ENCODE measurements around the gene RNF2. TPM values are rescaled to one million over a fixed set of nuclear protein-coding genes. Genes with fewer than 3 reads are reported as not detected.

The RNF2 gene
- total RNA-seq, 1 donor from 2014 or later: 24.4 TPM

GRCh38 chr1:185129708-185130107, 84.3 kb downstream of the RNF2 start:
- H3K4me1 Mint-ChIP-seq (ENCODE audit: low read depth): no peaks in the 10 kb centered on the region
- H3K4me3 Mint-ChIP-seq: no peak overlapping the region
- peaks cover 28% of the 10 kb centered on the region for H3K36me3 Mint-ChIP-seq (ENCODE audit: low read depth)
- DNase-seq (ENCODE audit: low spot score): no peak
- no peak overlapping the region for H3K27ac Mint-ChIP-seq
- intact Hi-C loops (cut with micrococcal nuclease): no loop called here
- H3K9me3 Mint-ChIP-seq: peaks cover 9% of the 10 kb centered on the region
- H3K27me3 Mint-ChIP-seq (ENCODE audit: insufficient read depth): no peaks in the 10 kb centered on the region

DNA sequence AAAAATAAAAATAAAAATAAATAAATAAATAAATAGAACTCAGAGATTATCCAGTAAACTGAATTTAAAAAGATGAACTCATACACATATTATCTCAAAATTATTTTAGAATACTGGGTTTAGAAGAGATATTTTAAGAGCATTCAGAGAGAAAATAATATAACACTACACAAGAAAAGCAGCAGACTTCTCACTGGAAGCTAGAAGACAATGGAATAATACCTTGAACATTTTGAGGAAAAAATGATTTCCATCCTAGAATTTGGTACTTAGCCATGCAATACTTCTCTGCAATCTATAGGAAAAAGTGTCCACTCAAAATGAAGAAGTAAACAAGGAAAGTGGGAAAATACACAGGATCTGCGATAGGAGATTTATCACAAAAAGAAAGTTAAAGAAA, 87.2 kb downstream of the RNF2 start:
- Mint-ChIP-seq H3K27ac (no peak overlapping the region), H3K36me3 (ENCODE audit: low read depth) (peaks cover 21% of the 10 kb centered on the region), H3K4me3 (no peak overlapping the region), H3K9me3 (peaks cover 9% of the 10 kb centered on the region), H3K27me3 (ENCODE audit: insufficient read depth) (no peaks in the 10 kb centered on the region), H3K4me1 (ENCODE audit: low read depth) (no peaks in the 10 kb centered on the region)
- DNase-seq (ENCODE audit: low spot score): no peak
- intact Hi-C loops (cut with micrococcal nuclease): no loop called here

- intact Hi-C loops (cut with micrococcal nuclease): no loop called here
- Mint-ChIP-seq H3K4me1 (ENCODE audit: low read depth) (no peaks in the 10 kb centered on the region), H3K4me3 (no peak overlapping the region), H3K9me3 (peaks cover 4% of the 10 kb centered on the region), H3K27ac (no peak overlapping the region), H3K36me3 (ENCODE audit: low read depth) (peaks cover 21% of the 10 kb centered on the region), H3K27me3 (ENCODE audit: insufficient read depth) (no peaks in the 10 kb centered on the region)
- no peak for DNase-seq (ENCODE audit: low spot score)
Measured at GRCh38 chr1:185137896-185138545, 92.7 kb downstream of the RNF2 start.

DNA sequence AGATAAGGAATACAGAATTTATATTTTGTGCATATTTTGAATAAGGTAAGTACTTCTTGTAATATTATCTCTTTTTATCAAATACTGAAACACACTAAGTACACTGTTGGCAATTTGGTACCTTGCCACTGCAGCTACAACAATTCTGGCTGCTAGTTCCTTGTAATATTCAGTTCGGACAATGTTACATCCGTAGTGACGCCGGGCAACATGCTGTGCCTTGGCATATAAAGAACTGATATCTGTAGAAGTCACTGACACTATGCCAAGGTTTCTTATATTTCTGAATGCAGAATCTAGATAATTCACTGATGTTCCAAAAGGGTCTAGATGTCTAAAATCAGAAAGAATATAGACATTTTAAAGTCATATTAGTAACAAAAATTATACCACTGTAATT, 93.9 kb downstream of the RNF2 start:
- no peak overlapping the region for H3K27ac Mint-ChIP-seq
- no peaks in the 10 kb centered on the region for H3K27me3 Mint-ChIP-seq (ENCODE audit: insufficient read depth)
- intact Hi-C loops (cut with micrococcal nuclease): no loop called here
- no peaks in the 10 kb centered on the region for H3K4me1 Mint-ChIP-seq (ENCODE audit: low read depth)
- peaks cover 17% of the 10 kb centered on the region for H3K36me3 Mint-ChIP-seq (ENCODE audit: low read depth)
- H3K9me3 Mint-ChIP-seq: no peaks in the 10 kb centered on the region
- no peak for DNase-seq (ENCODE audit: low spot score)
- no peak overlapping the region for H3K4me3 Mint-ChIP-seq

- no peaks in the 10 kb centered on the region for H3K4me1 Mint-ChIP-seq (ENCODE audit: low read depth)
- no peak overlapping the region for H3K27ac Mint-ChIP-seq
- H3K9me3 Mint-ChIP-seq: no peaks in the 10 kb centered on the region
- no peaks in the 10 kb centered on the region for H3K27me3 Mint-ChIP-seq (ENCODE audit: insufficient read depth)
- no peak for DNase-seq (ENCODE audit: low spot score)
- no peak overlapping the region for H3K4me3 Mint-ChIP-seq
- intact Hi-C loops (cut with micrococcal nuclease): no loop called here
- H3K36me3 Mint-ChIP-seq (ENCODE audit: low read depth): peaks cover 27% of the 10 kb centered on the region
Measured at GRCh38 chr1:185144233-185144632, 98.9 kb downstream of the RNF2 start.

- no peak overlapping the region for H3K27ac Mint-ChIP-seq
Measured at GRCh38 chr1:185151215-185151614, 105.9 kb downstream of the RNF2 start.

More at GRCh38 chr1:185151215-185151614, 105.9 kb downstream of the RNF2 start:
- Mint-ChIP-seq H3K27me3 (ENCODE audit: insufficient read depth) (no peaks in the 10 kb centered on the region), H3K4me3 (no peak overlapping the region), H3K4me1 (ENCODE audit: low read depth) (peaks cover 25% of the 10 kb centered on the region), H3K36me3 (ENCODE audit: low read depth) (peaks cover 31% of the 10 kb centered on the region), H3K9me3 (no peaks in the 10 kb centered on the region)
- no peak for DNase-seq (ENCODE audit: low spot score)
- intact Hi-C loops (cut with micrococcal nuclease): loop anchor here (10.0 kb wide), 3 partner anchors 986 to 1196 kb away; no protein-coding TSS in a partner anchor

Other genes with a start within 250 kb of the RNF2 start
- 17.3 and 19.0 TPM in 2 replicates for gene NIBAN1, start 71.0 kb upstream of the RNF2 start, total RNA-seq
- gene TRMT1L, start 111.4 kb downstream of the RNF2 start, total RNA-seq: 16.7 and 21.9 TPM in 2 replicates
- gene SWT1, start 111.6 kb downstream of the RNF2 start, total RNA-seq: 1.3 and 2.3 TPM in 2 replicates

All from activated T-helper 1 cell treated with anti-CD3 and anti-CD28 coated beads, Interleukin-12 subunit alpha, Interleukin-12 subunit beta, Interleukin-2, Interleukin-4 antibody, amounts not matched to agents 30 ng/mL and 10 ng/mL and 1 ng/mL, durations not matched to agents 14 hours and 24 hours and 36 hours (primary cell).